IMR-90 (cell line): ENCODE data around the gene TGFB2. TPM values are rescaled to one million over a fixed set of nuclear protein-coding genes. Genes with fewer than 3 reads are reported as not detected.

Source experiments
- ATAC-seq: fragments of 200-7000 bp; cut with Tn5 transposase; 2 replicates; pipeline ENCODE4 v1.9.1; 2020; ENCODE audit warnings: low read depth, mild to moderate bottlenecking, moderate library complexity
- BruUV-seq: library from RNA; stranded (reverse); fragments of 400-500 nt; replicated peaks from 2 replicates; lab custom pipeline; 2021; lab: Mats Ljungman, UMichigan
- CTCF ChIA-PET: fragments of 300-600 bp; formaldehyde crosslinking; extraction: SDS; loops from one replicate; lab custom pipeline; 2021; ENCODE audit warnings: antibody characterized with exemption; lab: Yijun Ruan, JAX
- POLR2A ChIA-PET: fragments of 300-600 bp; sonication (Branson Sonifier 250); formaldehyde crosslinking; loops from one replicate; lab custom pipeline; 2022; ENCODE audit warnings: antibody characterized with exemption; ENCODE audit not compliant: unreplicated experiment; lab: Charles Lee
- DNase-seq: peaks from one replicate; pipeline ENCODE4 v3.0.0; 2013
- H2AFZ ChIP-seq: replicated peaks from 2 replicates; pipeline ENCODE3; 2013; ENCODE audit warnings: low read length, mild to moderate bottlenecking; ENCODE audit not compliant: poor library complexity
- H2AK5ac ChIP-seq: 2 replicates; pipeline ENCODE4 v1.6.1; 2013; ENCODE audit warnings: low read depth, low read length, inconsistent platforms
- H2AK9ac ChIP-seq: replicated peaks from 2 replicates; pipeline ENCODE3; 2013; ENCODE audit warnings: mild to moderate bottlenecking, low read depth, low read length, moderate library complexity; ENCODE audit not compliant: poor library complexity
- H2BK120ac ChIP-seq: 2 replicates; pipeline ENCODE4 v1.6.1; 2013; ENCODE audit warnings: low read depth, low read length, inconsistent platforms
- H2BK15ac ChIP-seq: 3 replicates; pipeline ENCODE4 v1.6.1; 2013; ENCODE audit warnings: low read depth, low read length, inconsistent platforms
- H2BK20ac ChIP-seq: 2 replicates; pipeline ENCODE4 v1.6.1; 2013; ENCODE audit warnings: low read depth, mild to moderate bottlenecking, inconsistent platforms, low read length, moderate library complexity
- H2BK5ac ChIP-seq: 2 replicates; pipeline ENCODE4 v1.6.1; 2013; ENCODE audit warnings: mild to moderate bottlenecking, low read depth, low read length, inconsistent platforms; ENCODE audit not compliant: poor library complexity, severe bottlenecking
- H3K14ac ChIP-seq: replicated peaks from 2 replicates; pipeline ENCODE4 v1.6.1; 2013; ENCODE audit warnings: low read depth, low read length, inconsistent platforms
- H3K18ac ChIP-seq: 2 replicates; pipeline ENCODE4 v1.6.1; 2013; ENCODE audit warnings: low read depth, low read length, control low read depth
- H3K23ac ChIP-seq: 2 replicates; pipeline ENCODE4 v1.6.1; 2013; ENCODE audit warnings: low read depth, low read length, inconsistent platforms
- H3K27ac ChIP-seq: 2 replicates; pipeline ENCODE4 v1.5.1; 2013; ENCODE audit warnings: mild to moderate bottlenecking, control low read depth, low read length; ENCODE audit not compliant: insufficient read depth
- H3K27me3 ChIP-seq: 2 replicates; pipeline ENCODE4 v1.6.1; 2013; ENCODE audit warnings: low read length; ENCODE audit not compliant: control insufficient read depth, insufficient read depth
- H3K36me3 ChIP-seq: 2 replicates; pipeline ENCODE4 v1.6.1; 2013; ENCODE audit warnings: low read length, mixed read lengths; ENCODE audit not compliant: control insufficient read depth, insufficient read depth
- H3K4ac ChIP-seq: 2 replicates; pipeline ENCODE4 v1.6.1; 2013; ENCODE audit warnings: low read depth, low read length, inconsistent platforms
- H3K4me1 ChIP-seq: 2 replicates; pipeline ENCODE4 v1.6.1; 2013; ENCODE audit warnings: low read length, mixed read lengths; ENCODE audit not compliant: control insufficient read depth, insufficient read depth
- H3K4me2 ChIP-seq: 2 replicates; pipeline ENCODE4 v1.6.1; 2013; ENCODE audit warnings: low read depth, mild to moderate bottlenecking, control low read depth, low read length, moderate library complexity
- H3K4me3 ChIP-seq: 2 replicates; pipeline ENCODE4 v1.5.1; 2013; ENCODE audit warnings: low read depth, mild to moderate bottlenecking, control low read depth, low read length, moderate library complexity; ENCODE audit not compliant: insufficient read depth
- H3K56ac ChIP-seq: 2 replicates; pipeline ENCODE4 v1.6.1; 2013; ENCODE audit warnings: low read length, inconsistent platforms; ENCODE audit not compliant: insufficient read depth; ENCODE audit errors: extremely low read depth
- H3K79me1 ChIP-seq, 2 experiments: 2 replicates each; pipeline ENCODE4 v1.6.1; 2013; ENCODE audit warnings: low read length in 2 of 2, inconsistent platforms in 1 of 2, low read depth in 1 of 2
- H3K9ac ChIP-seq: 2 replicates; pipeline ENCODE4 v1.6.1; 2013; ENCODE audit warnings: low read depth, low read length, control low read depth
- H3K9me1 ChIP-seq: 2 replicates; pipeline ENCODE4 v1.6.1; 2013; ENCODE audit warnings: low read length, inconsistent platforms; ENCODE audit not compliant: insufficient read depth
- H3K9me3 ChIP-seq: 2 replicates; pipeline ENCODE4 v1.6.1; 2013; ENCODE audit warnings: low read length; ENCODE audit not compliant: control insufficient read depth, insufficient read depth
- H4K20me1 ChIP-seq: 2 replicates; pipeline ENCODE4 v1.6.1; 2013; ENCODE audit warnings: low read length, inconsistent platforms; ENCODE audit not compliant: insufficient read depth
- H4K5ac ChIP-seq: 2 replicates; pipeline ENCODE4 v1.6.1; 2013; ENCODE audit warnings: mild to moderate bottlenecking, low read depth, low read length, control low read depth
- H4K8ac ChIP-seq, 2 experiments: 2 replicates each; pipeline ENCODE4 v1.6.1; 2013; ENCODE audit warnings: low read depth in 2 of 2, low read length in 2 of 2, control low read depth in 1 of 2, inconsistent platforms in 1 of 2
- H4K91ac ChIP-seq: 2 replicates; pipeline ENCODE4 v1.6.1; 2013; ENCODE audit warnings: low read depth, low read length, inconsistent platforms; ENCODE audit not compliant: insufficient read depth
- ELK1 ChIP-seq: fragments of 150-350 bp; IDR thresholded peaks from 2 replicates; pipeline ENCODE4 v1.6.1; 2016; ENCODE audit warnings: low read depth, mild to moderate bottlenecking, low read length, moderate library complexity, borderline replicate concordance
- MAZ ChIP-seq: IDR thresholded peaks from 2 replicates; pipeline ENCODE4 v1.6.1; 2012; ENCODE audit warnings: low read depth, mild to moderate bottlenecking, low read length, improper control_type of control experiment, moderate library complexity, borderline replicate concordance
- WGBS, 2 experiments: methylation state at CpG; one replicate each; pipeline versions ENCODE4 v1.1.5 to v1.1.7; 2013; ENCODE audit warnings: missing lambda C conversion rate in 2 of 2; ENCODE audit not compliant: insufficient read length in 1 of 2; ENCODE audit errors: extremely low coverage in 2 of 2; 5-methylcytosine and 5-hydroxymethylcytosine counted together
- dilution Hi-C: fragments of 300-500 bp; cut with HindIII; formaldehyde crosslinking; loops from one replicate; pipeline ENCODE4 v1.14.3; 2018; ENCODE audit warnings: low sequenced_read_pairs; ENCODE audit not compliant: unreplicated experiment
- in situ Hi-C: fragments of 300-500 bp; cut with MboI; formaldehyde crosslinking; loops from 3 replicates; pipeline ENCODE4 v1.14.3; 2019; ENCODE audit warnings: low sequenced_read_pairs, inconsistent platforms, mixed read lengths
- intact Hi-C: fragments of 100-400 bp; cut with micrococcal nuclease; formaldehyde crosslinking; loops from 2 replicates; pipeline ENCODE4 v1.10.0; 2022
- polyA plus RNA-seq, 3 experiments: library from polyadenylated mRNA; depleted of rRNA; stranded (reverse); fragments of >200 nt; gene quantifications; 2 replicates each; pipeline ENCODE4 v1.2.3, GENCODE V29; 2012; ENCODE audit warnings: low replicate concordance in 1 of 3
- total RNA-seq: library from RNA; depleted of rRNA; stranded (reverse); fragments of >200 nt; gene quantifications from 2 replicates; pipeline ENCODE4 v1.2.3, GENCODE V29; 2012

Gene TGFB2
- total and polyA plus RNA-seq, 2 of the 4 experiments (the other 2 are of a cell fraction) = 3.7 to 3.8 TPM

- H3K36me3 ChIP-seq = no peaks in the 10 kb centered on the region
- no peak overlapping the region for H3K27ac ChIP-seq
- H4K91ac ChIP-seq = no peak overlapping the region
- no peak overlapping the region for H3K4me3 ChIP-seq
- ChIA-PET CTCF (no interaction called here), POLR2A (no interaction called here)
- no peak overlapping the region for H2AK9ac ChIP-seq
- WGBS, 2 experiments = no CpG with 5 or more reads among the region's 5 CpGs
- H3K18ac ChIP-seq = no peak overlapping the region
- no peak overlapping the region for H4K5ac ChIP-seq
- H3K4ac ChIP-seq = no peak overlapping the region
- no TSS peak for BruUV-seq
- H3K14ac ChIP-seq = no peak overlapping the region
- H3K56ac ChIP-seq = no peak overlapping the region
- no peaks in the 10 kb centered on the region for H3K79me1 ChIP-seq
- intact Hi-C loops (no loop called here), dilution Hi-C loops (no loop called here), in situ Hi-C loops (no loop called here)
- DNase-seq = no peak
- H2BK120ac ChIP-seq = no peak overlapping the region
- no peak overlapping the region for H2BK20ac ChIP-seq
- H2AK5ac ChIP-seq = no peak overlapping the region
- no peak overlapping the region for H2BK5ac ChIP-seq
- H4K20me1 ChIP-seq = no peaks in the 10 kb centered on the region
- H3K9ac ChIP-seq = no peak overlapping the region
- TF ChIP-seq ELK1 (no peak), MAZ (no peak)
- peaks cover 2% of the 10 kb centered on the region for H3K4me1 ChIP-seq
- H3K23ac ChIP-seq = no peak overlapping the region
- no peaks in the 10 kb centered on the region for H3K9me1 ChIP-seq
- H3K9me3 ChIP-seq = no peaks in the 10 kb centered on the region
- H3K27me3 ChIP-seq = no peaks in the 10 kb centered on the region
- no peak overlapping the region for H2AFZ ChIP-seq
- no peak overlapping the region for H4K8ac ChIP-seq
- H3K4me2 ChIP-seq = no peak overlapping the region
- ATAC-seq = no peak
- H2BK15ac ChIP-seq = no peak overlapping the region
Measured at GRCh38 chr1:218444173-218444572, 99.0 kb downstream of the TGFB2 start.
